CD4-positive, CD25-positive, alpha-beta regulatory T cell (primary cell): Measurements from ENCODE around the gene ATG10. TPM values are rescaled to one million over a fixed set of nuclear protein-coding genes. Genes with fewer than 3 reads are reported as not detected.

ENCODE experiments used
- ATAC-seq, 2 donors: fragments of 150-1000 bp; cut with Tn5 transposase; one replicate each; pipeline ENCODE4 v1.10.0; 2021; ENCODE audit warnings: low read depth in 2 of 2, moderate number of reproducible peaks in 2 of 2, moderate library complexity in 1 of 2
- DNase-seq, 3 donors: peaks; one replicate each; pipeline versions ENCODE4 v3.0.0 to v3.0.0-alpha.2; 2012 to 2022; ENCODE audit warnings: mixed read lengths in 1 of 3
- H3K27ac ChIP-seq: one replicate; pipeline ENCODE4 v1.7.0; 2013; ENCODE audit warnings: mild to moderate bottlenecking, low read length; ENCODE audit not compliant: insufficient read depth, poor library complexity, severe bottlenecking
- H3K27me3 ChIP-seq: one replicate; pipeline ENCODE4 v1.7.0; 2013; ENCODE audit warnings: low read length; ENCODE audit not compliant: control insufficient read depth, insufficient read depth
- H3K36me3 ChIP-seq: one replicate; pipeline ENCODE4 v1.7.0; 2013; ENCODE audit warnings: mild to moderate bottlenecking, low read length, moderate library complexity; ENCODE audit not compliant: control insufficient read depth, insufficient read depth
- H3K4me1 ChIP-seq: 2 replicates; pipeline ENCODE4 v1.7.0; 2013; ENCODE audit warnings: mild to moderate bottlenecking, low read length; ENCODE audit not compliant: insufficient read depth, control insufficient read depth, poor library complexity, severe bottlenecking
- H3K4me3 ChIP-seq: one replicate; pipeline ENCODE4 v1.7.0; 2013; ENCODE audit warnings: low read depth, mild to moderate bottlenecking, low read length, moderate library complexity
- H3K9me3 ChIP-seq, 2 experiments: 1 replicate in 1 of 2; 2 replicates in 1 of 2; pipeline ENCODE4 v1.7.0; 2013; ENCODE audit warnings: low read length in 2 of 2, mild to moderate bottlenecking in 1 of 2, moderate library complexity in 1 of 2; ENCODE audit not compliant: control insufficient read depth in 2 of 2
- H3K27ac Mint-ChIP-seq, 3 donors: one replicate each; pipeline ENCODE4 v1.8.0; 2020 to 2022; ENCODE audit warnings: mild to moderate bottlenecking in 3 of 3, mixed read lengths in 3 of 3, moderate library complexity in 2 of 3
- H3K27me3 Mint-ChIP-seq: one replicate; pipeline ENCODE4 v1.8.0; 2022; ENCODE audit warnings: mild to moderate bottlenecking, mixed read lengths
- H3K36me3 Mint-ChIP-seq: one replicate; pipeline ENCODE4 v1.8.0; 2020; ENCODE audit warnings: mixed read lengths
- H3K4me1 Mint-ChIP-seq, 4 donors: one replicate each; pipeline ENCODE4 v1.8.0; 2020 to 2022; ENCODE audit warnings: mixed read lengths in 4 of 4, mild to moderate bottlenecking in 1 of 4
- H3K4me3 Mint-ChIP-seq, 4 donors: one replicate each; pipeline ENCODE4 v1.8.0; 2020 to 2022; ENCODE audit warnings: mild to moderate bottlenecking in 4 of 4, mixed read lengths in 4 of 4, moderate library complexity in 3 of 4
- H3K9me3 Mint-ChIP-seq, 7 donors: one replicate each; pipeline ENCODE4 v1.8.0; 2020 to 2022; ENCODE audit warnings: mixed read lengths in 7 of 7, mild to moderate bottlenecking in 3 of 7, moderate library complexity in 2 of 7
- polyA plus RNA-seq, 4 donors: library from polyadenylated mRNA; unstranded; fragments of 300-500 nt; fragmentation: Illumina TruSeq; gene quantifications; one replicate each; pipeline ENCODE4 v1.2.3, GENCODE V29; 2021
- total RNA-seq: library from RNA; stranded (reverse); gene quantifications from one replicate; pipeline ENCODE4 v1.2.3, GENCODE V29; 2022

Gene ATG10
- total and polyA plus RNA-seq, 5 donors from 2014 or later, result 7.5 to 13.2 (median 9.3) TPM

DNA sequence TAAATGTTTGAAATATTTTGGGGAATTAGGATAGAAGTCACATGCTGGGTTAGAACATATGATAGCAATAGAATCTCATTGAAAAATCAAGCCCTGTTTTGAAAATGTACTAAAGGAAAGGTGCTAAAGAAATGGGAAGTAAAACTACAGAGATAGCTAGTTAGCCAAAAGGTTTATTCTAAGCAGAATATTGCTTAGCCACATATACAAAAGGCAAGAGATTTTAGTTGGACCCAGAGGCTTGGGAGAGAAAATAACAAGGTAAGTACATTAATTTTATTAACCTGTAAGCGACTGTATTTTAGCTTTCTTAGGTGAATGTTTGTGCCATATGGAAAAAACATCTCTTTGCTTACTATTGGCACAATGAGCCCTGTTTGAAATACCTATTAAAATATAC is 198.1 kb downstream of the ATG10 start:
- H3K27ac Mint-ChIP-seq, result peak overlapping the region in 1 of 3 donors; percentile 21
- Histone ChIP-seq H3K4me1 (no peaks in the 10 kb centered on the region), H3K36me3 (no peaks in the 10 kb centered on the region), H3K27me3 (no peaks in the 10 kb centered on the region), H3K27ac (no peak overlapping the region), H3K4me3 (no peak overlapping the region), H3K9me3 (no peaks in the 10 kb centered on the region)
- no peaks in the 10 kb centered on the region for H3K36me3 Mint-ChIP-seq
- H3K27me3 Mint-ChIP-seq, result no peaks in the 10 kb centered on the region
- H3K4me3 Mint-ChIP-seq, result no peak overlapping the region
- DNase-seq, result no peak
- no peak for ATAC-seq
- peaks cover 0 to 4% (median 0%) of the 10 kb centered on the region in 4 donors for H3K4me1 Mint-ChIP-seq
- H3K9me3 Mint-ChIP-seq, result peaks cover 0 to 1% (median 0%) of the 10 kb centered on the region in 7 donors

DNA sequence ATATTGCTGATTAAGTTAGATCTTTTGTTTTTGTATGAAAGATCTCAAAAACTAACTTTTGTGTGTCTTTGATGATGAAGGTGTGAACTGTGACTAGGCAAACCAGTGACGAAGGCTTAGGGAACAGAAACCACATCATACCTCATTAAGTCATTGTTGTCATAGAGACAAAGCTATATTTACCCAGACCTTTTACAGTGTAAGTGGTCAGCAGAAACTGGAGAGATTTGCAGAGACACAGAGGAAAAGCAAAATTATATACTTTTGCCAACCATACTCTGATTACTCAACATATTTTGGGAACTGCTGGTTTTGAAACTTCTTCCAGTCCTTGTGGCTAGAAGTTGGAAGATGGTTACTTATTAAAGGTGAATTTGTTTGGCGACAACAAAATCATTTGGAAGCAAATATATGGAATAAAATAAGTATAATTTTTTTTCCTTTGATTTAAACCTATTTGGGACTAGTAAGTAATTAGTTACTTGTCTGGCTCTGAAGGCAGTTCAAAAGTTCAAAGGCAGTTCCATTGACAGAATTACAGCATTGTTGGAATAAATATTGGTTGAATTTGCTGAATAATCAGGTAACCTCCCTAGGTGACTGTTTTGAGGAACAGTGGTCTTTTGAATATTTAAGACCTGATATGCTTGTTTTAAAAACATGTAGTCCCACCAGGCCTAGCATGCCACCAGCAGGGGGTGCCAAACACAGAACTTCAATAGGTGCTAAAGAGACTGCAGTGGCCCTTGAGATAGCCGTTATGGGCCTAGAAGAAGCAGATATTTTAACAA is 202.5 kb downstream of the ATG10 start:
- Histone ChIP-seq H3K9me3 (no peaks in the 10 kb centered on the region), H3K4me1 (no peaks in the 10 kb centered on the region), H3K27ac (no peak overlapping the region), H3K36me3 (no peaks in the 10 kb centered on the region), H3K4me3 (no peak overlapping the region), H3K27me3 (no peaks in the 10 kb centered on the region)
- DNase-seq (peak; percentile 5 to 76 (median 12)), ATAC-seq (peak; percentile 31 to 34)
- peaks cover 0 to 4% (median 0%) of the 10 kb centered on the region in 4 donors for H3K4me1 Mint-ChIP-seq
- peaks cover 0 to 1% (median 0%) of the 10 kb centered on the region in 7 donors for H3K9me3 Mint-ChIP-seq
- peaks cover 5% of the 10 kb centered on the region for H3K36me3 Mint-ChIP-seq
- H3K4me3 Mint-ChIP-seq, result no peak overlapping the region
- H3K27me3 Mint-ChIP-seq, result no peaks in the 10 kb centered on the region
- H3K27ac Mint-ChIP-seq, result peak overlapping the region in 1 of 3 donors; percentile 11

DNA sequence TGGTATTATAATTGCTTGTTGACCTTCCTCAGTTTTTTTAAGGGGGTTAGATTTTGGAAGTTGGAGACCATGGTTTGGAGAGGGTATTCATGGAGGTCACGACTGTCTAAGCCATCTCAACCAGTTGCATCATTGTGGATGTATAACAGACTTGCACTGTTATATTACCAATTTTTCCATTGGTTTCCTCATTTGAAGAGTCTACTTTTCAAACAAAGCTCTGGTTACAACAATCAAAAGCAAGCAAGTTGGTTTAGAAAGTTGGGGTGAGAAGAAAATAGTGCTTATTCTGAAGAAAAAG is 203.0 kb downstream of the ATG10 start:
- DNase-seq (no peak), ATAC-seq (no peak)
- peaks cover 0 to 4% (median 0%) of the 10 kb centered on the region in 4 donors for H3K4me1 Mint-ChIP-seq
- no peak overlapping the region for H3K4me3 Mint-ChIP-seq
- H3K27ac Mint-ChIP-seq, result no peak overlapping the region
- Histone ChIP-seq H3K4me3 (no peak overlapping the region), H3K36me3 (no peaks in the 10 kb centered on the region), H3K27me3 (no peaks in the 10 kb centered on the region), H3K9me3 (no peaks in the 10 kb centered on the region), H3K27ac (no peak overlapping the region), H3K4me1 (no peaks in the 10 kb centered on the region)
- peaks cover 0 to 2% (median 0%) of the 10 kb centered on the region in 7 donors for H3K9me3 Mint-ChIP-seq
- no peaks in the 10 kb centered on the region for H3K27me3 Mint-ChIP-seq
- H3K36me3 Mint-ChIP-seq, result peaks cover 8% of the 10 kb centered on the region

DNA sequence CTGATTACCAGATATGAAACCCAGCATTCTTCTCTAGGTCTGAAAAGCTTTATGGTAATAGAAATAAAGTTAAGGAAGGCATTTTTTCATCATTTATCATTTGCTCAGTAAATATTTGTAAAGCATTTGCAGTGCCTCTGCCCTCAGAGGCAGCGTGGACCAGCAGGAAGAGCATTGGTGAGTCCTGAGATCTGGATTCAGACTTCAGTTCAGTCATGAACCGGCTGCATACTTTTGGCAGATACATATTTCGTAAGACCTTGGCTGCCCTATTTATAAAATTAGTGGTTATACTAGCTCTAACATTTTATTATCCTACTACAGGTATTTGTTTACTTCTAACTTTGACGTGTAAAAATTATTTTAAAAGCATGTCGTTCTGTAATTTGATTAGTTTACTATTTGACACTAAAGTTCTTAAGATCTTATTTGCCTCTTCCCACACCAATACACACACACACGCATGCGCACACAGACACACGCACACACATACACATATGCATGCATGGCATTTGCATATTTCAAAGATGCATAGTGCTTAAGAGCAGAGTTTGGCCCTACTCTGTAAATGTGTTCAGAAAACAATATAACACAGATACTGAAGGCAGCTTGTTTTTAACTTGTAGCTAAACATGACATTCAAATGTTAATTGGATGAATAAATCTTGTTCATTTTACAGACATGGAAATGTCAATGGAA is 204.4 kb downstream of the ATG10 start:
- no peaks in the 10 kb centered on the region for H3K9me3 ChIP-seq
- DNase-seq (no peak), ATAC-seq (no peak)
- H3K27ac ChIP-seq, result no peak overlapping the region
- no peaks in the 10 kb centered on the region for H3K36me3 ChIP-seq
- no peak overlapping the region for H3K27ac Mint-ChIP-seq
- no peaks in the 10 kb centered on the region for H3K27me3 Mint-ChIP-seq
- H3K27me3 ChIP-seq, result no peaks in the 10 kb centered on the region
- peaks cover 0 to 1% (median 0%) of the 10 kb centered on the region in 7 donors for H3K9me3 Mint-ChIP-seq
- H3K4me1 ChIP-seq, result no peaks in the 10 kb centered on the region
- no peaks in the 10 kb centered on the region for H3K4me1 Mint-ChIP-seq
- peaks cover 19% of the 10 kb centered on the region for H3K36me3 Mint-ChIP-seq
- H3K4me3 ChIP-seq, result no peak overlapping the region
- H3K4me3 Mint-ChIP-seq, result no peak overlapping the region

DNA sequence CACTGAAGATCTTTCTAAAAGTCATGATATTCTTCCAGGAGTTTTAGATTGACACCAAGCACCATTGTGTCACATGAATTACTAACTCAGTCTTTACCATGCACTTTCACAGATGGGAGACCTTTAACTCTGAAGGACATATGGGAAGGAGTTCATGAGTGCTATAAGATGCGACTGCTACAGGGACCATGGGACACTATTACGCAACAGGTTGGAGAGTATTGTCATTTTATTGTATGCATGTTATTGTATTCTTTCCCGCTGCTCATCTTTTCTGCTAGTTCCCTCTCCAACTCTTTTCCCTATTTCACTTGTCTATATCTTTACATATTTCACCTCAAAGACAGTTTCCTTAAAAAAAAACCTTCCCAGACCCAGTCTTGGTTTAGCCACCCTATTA is 206.6 kb downstream of the ATG10 start:
- Mint-ChIP-seq H3K27me3 (no peaks in the 10 kb centered on the region), H3K9me3 (peaks cover 0 to 1% (median 0%) of the 10 kb centered on the region in 7 donors), H3K4me1 (no peaks in the 10 kb centered on the region), H3K36me3 (peaks cover 29% of the 10 kb centered on the region), H3K4me3 (no peak overlapping the region), H3K27ac (no peak overlapping the region)
- Histone ChIP-seq H3K9me3 (no peaks in the 10 kb centered on the region), H3K36me3 (no peaks in the 10 kb centered on the region), H3K4me1 (no peaks in the 10 kb centered on the region), H3K4me3 (no peak overlapping the region), H3K27ac (no peak overlapping the region), H3K27me3 (no peaks in the 10 kb centered on the region)
- ATAC-seq (no peak), DNase-seq (no peak)

DNA sequence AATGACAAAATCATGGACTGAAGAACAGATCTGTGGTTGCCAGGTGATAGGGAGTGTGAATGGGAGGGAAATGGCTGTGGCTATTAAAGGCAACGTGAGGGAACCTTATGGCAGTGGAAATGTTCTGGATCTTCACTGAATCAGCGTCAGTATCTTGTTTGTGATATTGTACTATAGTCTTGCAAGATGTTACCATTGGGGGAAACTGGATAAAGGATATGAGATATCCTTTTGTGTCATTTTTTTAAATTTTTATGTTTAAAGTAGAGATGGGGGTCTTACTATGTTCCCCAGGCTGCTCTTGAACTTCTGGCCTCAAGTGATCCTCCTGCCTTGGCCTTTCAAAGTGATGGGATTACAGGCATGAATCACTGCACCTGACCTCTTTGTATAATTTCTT is 210.8 kb downstream of the ATG10 start:
- Histone ChIP-seq H3K36me3 (no peaks in the 10 kb centered on the region), H3K27ac (no peak overlapping the region), H3K4me3 (no peak overlapping the region), H3K9me3 (no peaks in the 10 kb centered on the region), H3K27me3 (no peaks in the 10 kb centered on the region), H3K4me1 (no peaks in the 10 kb centered on the region)
- peaks cover 0 to 1% (median 0%) of the 10 kb centered on the region in 7 donors for H3K9me3 Mint-ChIP-seq
- ATAC-seq (no peak), DNase-seq (no peak)
- H3K36me3 Mint-ChIP-seq, result peaks cover 31% of the 10 kb centered on the region
- H3K27me3 Mint-ChIP-seq, result no peaks in the 10 kb centered on the region
- H3K4me3 Mint-ChIP-seq, result no peak overlapping the region
- no peak overlapping the region for H3K27ac Mint-ChIP-seq
- H3K4me1 Mint-ChIP-seq, result no peaks in the 10 kb centered on the region

DNA sequence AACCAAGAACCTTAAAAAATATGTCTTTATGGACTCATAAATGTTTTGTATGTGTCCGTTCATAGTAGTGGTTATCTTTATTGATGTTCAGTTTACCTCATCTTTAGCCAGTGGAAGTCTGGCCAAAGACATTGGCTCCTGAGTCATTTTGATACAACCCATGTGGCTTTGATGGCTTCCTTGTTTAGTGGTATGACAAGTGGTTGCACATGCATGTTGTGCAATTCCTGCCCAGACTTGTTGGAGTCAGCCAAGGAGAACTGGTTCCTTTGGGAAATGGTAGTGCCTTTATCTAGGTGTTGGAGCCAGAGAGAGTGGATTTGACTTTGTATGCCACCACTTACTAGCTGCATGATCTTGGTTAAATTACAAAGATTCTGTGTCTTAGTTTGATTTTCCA is 212.0 kb downstream of the ATG10 start:
- no peak overlapping the region for H3K4me3 ChIP-seq
- H3K4me1 ChIP-seq, result no peaks in the 10 kb centered on the region
- DNase-seq, result no peak
- H3K27me3 Mint-ChIP-seq, result no peaks in the 10 kb centered on the region
- H3K27ac ChIP-seq, result no peak overlapping the region
- H3K9me3 ChIP-seq, result no peaks in the 10 kb centered on the region
- H3K9me3 Mint-ChIP-seq, result peaks cover 0 to 1% (median 0%) of the 10 kb centered on the region in 7 donors
- no peak overlapping the region for H3K4me3 Mint-ChIP-seq
- peaks cover 26% of the 10 kb centered on the region for H3K36me3 Mint-ChIP-seq
- H3K27me3 ChIP-seq, result no peaks in the 10 kb centered on the region
- no peaks in the 10 kb centered on the region for H3K36me3 ChIP-seq
- H3K4me1 Mint-ChIP-seq, result no peaks in the 10 kb centered on the region
- no peak overlapping the region for H3K27ac Mint-ChIP-seq
- ATAC-seq, result no peak

DNA sequence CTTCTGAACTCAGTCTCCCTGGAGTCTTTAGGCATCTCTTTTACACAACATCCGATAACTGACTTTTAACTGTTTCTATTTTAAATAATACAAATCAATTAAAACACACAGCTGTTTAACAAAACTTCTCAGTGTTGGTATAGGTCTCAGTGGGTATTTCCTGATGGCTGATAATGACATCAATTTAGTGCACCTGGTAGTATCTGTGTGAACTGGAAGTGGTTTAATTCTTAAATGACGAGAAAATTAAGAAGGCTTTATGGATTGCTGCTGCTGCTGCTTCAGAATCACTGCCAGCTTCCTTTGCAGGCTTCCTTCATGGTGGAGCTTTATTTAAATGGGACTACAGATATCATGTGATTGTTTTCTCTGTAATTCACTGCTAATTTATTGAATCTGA is 214.0 kb downstream of the ATG10 start:
- ATAC-seq (no peak), DNase-seq (no peak)
- H3K27me3 ChIP-seq, result no peaks in the 10 kb centered on the region
- Mint-ChIP-seq H3K9me3 (no peaks in the 10 kb centered on the region), H3K36me3 (peaks cover 17% of the 10 kb centered on the region), H3K27me3 (no peaks in the 10 kb centered on the region), H3K4me1 (no peaks in the 10 kb centered on the region), H3K4me3 (no peak overlapping the region), H3K27ac (peak overlapping the region in 1 of 3 donors; percentile 58)
- H3K36me3 ChIP-seq, result no peaks in the 10 kb centered on the region
- H3K4me1 ChIP-seq, result no peaks in the 10 kb centered on the region
- H3K9me3 ChIP-seq, result no peaks in the 10 kb centered on the region
- no peak overlapping the region for H3K27ac ChIP-seq
- no peak overlapping the region for H3K4me3 ChIP-seq
